T-helper 1 cell treated with Interleukin-12 subunit alpha and Interleukin-12 subunit beta and Interleukin-4 antibody, amounts not matched to agents 30 μg/mL and 1 μg/mL, for 36 hours (primary cell): Measurements from ENCODE around the gene CDYL.
"Not testable (repeated sequence)": the region's sequence is repeated elsewhere in the genome, so short reads cannot be mapped to it uniquely, and the experiment has no call there.

Experiments
- H3K27ac Mint-ChIP-seq: one replicate; pipeline ENCODE4 v1.8.0; 2021; ENCODE audit warnings: mild to moderate bottlenecking, mixed read lengths
- H3K27me3 Mint-ChIP-seq: one replicate; pipeline ENCODE4 v1.8.0; 2021; ENCODE audit warnings: low read depth, mixed read lengths
- H3K36me3 Mint-ChIP-seq: one replicate; pipeline ENCODE4 v1.8.0; 2021; ENCODE audit warnings: low read depth, mixed read lengths
- H3K4me1 Mint-ChIP-seq: one replicate; pipeline ENCODE4 v1.8.0; 2021; ENCODE audit warnings: low read depth, mixed read lengths
- H3K4me3 Mint-ChIP-seq: one replicate; pipeline ENCODE4 v1.8.0; 2021; ENCODE audit warnings: mild to moderate bottlenecking, moderate library complexity, mixed read lengths
- H3K9me3 Mint-ChIP-seq: one replicate; pipeline ENCODE4 v1.8.0; 2021; ENCODE audit warnings: mixed read lengths

CDYL gene

DNA sequence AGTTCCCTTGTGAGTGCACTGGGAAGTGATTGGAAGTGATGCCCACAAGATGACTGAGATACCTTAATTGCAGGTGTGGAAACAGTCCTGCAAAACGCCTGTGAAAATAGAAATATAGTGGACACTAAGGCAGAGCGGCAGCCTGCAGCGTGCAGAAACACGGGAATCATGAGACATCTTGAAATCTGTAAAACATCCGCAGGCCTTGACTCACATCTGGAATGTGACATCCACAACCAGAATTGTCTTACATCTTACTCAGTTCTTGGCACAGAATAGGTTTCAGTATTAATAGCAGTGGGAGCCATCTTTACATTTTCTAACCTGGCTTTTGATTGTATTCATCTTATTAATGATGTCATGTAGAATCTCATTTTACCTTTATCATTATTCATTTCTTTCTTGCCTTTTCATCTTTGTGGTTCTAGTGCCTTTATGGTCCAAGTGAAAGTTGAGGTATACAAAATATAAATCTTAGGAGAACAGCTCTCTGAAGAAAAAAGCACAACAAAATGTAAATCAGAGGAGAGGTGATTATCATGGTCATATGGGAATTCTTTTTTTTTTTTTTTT lies 44.6 kb downstream of the CDYL start:
- Mint-ChIP-seq H3K27me3 (no peaks in the 10 kb centered on the region), H3K9me3 (peaks cover 9% of the 10 kb centered on the region), H3K4me1 (peaks cover 4% of the 10 kb centered on the region), H3K27ac (no peak overlapping the region), H3K4me3 (no peak overlapping the region), H3K36me3 (no peaks in the 10 kb centered on the region)

DNA sequence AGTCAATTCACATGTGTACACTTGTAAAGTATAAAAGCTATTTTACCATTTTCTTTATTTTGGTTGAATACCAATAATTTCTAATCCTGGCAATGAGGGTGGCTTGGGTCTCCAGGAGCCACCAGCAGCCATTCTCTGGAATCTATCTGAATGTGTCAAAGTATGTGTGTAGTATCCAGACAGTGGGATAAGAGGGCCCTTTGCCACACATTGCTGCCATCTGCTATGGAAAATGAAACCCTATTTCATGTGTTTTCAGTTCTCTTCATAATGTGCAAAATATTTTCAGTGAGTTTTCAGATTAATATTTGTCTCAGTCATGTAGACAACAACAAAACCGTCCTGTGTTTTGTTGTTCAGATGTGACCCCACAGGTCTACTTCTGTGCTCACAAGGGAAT lies 46.3 kb downstream of the CDYL start:
- Mint-ChIP-seq H3K27ac (no peak overlapping the region), H3K27me3 (no peaks in the 10 kb centered on the region), H3K4me3 (no peak overlapping the region), H3K4me1 (peaks cover 4% of the 10 kb centered on the region), H3K9me3 (peaks cover 25% of the 10 kb centered on the region), H3K36me3 (no peaks in the 10 kb centered on the region)

DNA sequence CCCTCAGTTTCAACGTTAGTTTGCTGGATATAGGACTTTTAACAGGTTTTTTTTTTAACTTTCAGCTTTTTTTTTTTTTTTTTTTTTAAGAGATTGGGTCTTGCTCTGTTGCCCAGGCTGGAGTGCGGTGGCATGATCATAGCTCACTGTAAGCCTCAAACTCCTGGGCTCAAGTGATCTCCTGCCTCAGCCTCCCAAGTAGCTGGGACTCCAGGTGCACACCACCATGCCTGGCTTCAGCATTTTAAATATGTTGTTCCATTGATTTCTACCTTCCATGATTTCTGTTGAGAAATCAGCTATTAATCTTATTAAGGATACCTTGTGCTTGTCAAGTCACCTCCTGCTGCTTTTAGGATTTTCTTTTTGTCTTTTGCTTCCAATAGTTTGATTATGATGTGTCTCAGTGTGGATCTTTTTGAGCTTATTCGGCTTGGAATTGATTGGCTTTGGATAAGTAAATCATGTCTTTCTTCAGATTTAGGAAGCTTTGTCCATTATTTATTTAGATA lies 52.0 kb downstream of the CDYL start:
- Mint-ChIP-seq H3K4me3 (no peak overlapping the region), H3K36me3 (peaks cover 9% of the 10 kb centered on the region), H3K27me3 (no peaks in the 10 kb centered on the region), H3K9me3 (peaks cover 52% of the 10 kb centered on the region), H3K4me1 (no peaks in the 10 kb centered on the region), H3K27ac (no peak overlapping the region)

DNA sequence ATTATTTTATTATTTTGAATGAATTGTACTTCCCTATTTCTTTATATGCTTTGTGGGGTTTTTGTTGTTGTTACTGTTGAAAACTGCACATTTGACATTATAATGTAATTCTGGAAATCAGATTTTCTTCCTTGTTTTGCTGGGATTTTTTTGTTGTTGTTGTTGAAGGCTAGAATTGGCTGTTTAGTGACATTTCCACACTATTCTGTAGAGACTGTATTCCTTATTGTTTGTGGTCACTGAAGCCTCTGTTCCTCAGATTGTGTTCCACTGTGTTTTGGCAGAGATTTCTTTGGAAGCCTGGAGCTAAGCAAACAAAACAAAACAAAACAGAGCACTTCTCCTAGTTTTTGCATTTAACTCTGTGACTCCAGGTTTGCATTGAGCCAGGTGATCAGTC lies 52.9 kb downstream of the CDYL start:
- H3K4me1 Mint-ChIP-seq, result no peaks in the 10 kb centered on the region

DNA sequence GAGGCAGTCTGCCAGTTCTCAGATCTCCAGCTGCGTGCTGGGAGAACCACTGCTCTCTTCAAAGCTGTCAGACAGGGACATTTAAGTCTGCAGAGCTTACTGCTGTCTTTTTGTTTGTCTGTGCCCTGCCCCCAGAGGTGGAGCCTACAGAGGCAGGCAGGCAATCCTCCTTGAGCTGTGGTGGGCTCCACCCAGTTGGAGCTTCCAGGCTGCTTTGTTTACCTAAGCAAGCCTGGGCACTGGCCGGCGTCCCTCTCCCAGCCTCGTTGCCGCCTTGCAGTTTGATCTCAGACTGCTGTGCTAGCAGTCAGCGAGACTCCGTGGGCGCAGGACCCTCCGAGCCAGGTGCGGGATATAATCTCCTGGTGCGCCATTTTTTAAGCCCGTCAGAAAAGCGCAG lies 59.3 kb downstream of the CDYL start:
- not testable (repeated sequence) for H3K36me3 Mint-ChIP-seq, H3K27ac Mint-ChIP-seq, H3K27me3 Mint-ChIP-seq, H3K4me3 Mint-ChIP-seq, H3K4me1 Mint-ChIP-seq
- H3K9me3 Mint-ChIP-seq, result peaks cover 21% of the 10 kb centered on the region

More for the DNA sequence above, 52.9 kb downstream of the CDYL start:
- Mint-ChIP-seq H3K36me3 (peaks cover 9% of the 10 kb centered on the region), H3K27me3 (no peaks in the 10 kb centered on the region), H3K9me3 (peaks cover 48% of the 10 kb centered on the region), H3K4me3 (no peak overlapping the region), H3K27ac (no peak overlapping the region)

DNA sequence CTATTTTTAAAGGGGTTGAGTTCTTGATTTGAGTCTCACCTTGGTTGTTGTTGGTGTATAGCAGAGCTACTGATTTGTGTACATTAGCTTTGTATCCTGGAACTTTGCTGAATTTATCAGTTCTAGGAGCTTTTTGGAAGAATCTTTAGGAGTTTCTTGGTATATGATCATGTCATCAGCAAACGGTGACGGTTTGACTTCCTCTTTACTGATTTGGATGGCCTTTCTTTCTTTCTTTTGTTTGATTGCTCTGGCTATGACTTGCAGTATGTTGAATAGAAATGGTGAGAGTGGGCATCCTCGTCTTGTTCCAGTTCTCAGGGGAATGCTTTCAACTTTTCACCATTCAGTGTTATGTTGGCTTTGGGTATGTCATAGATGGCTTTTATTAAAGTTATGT lies 64.0 kb downstream of the CDYL start:
- Mint-ChIP-seq H3K9me3 (peaks cover 49% of the 10 kb centered on the region), H3K27me3 (no peaks in the 10 kb centered on the region), H3K4me1 (peaks cover 7% of the 10 kb centered on the region), H3K4me3 (no peak overlapping the region), H3K27ac (no peak overlapping the region), H3K36me3 (peaks cover 8% of the 10 kb centered on the region)

DNA sequence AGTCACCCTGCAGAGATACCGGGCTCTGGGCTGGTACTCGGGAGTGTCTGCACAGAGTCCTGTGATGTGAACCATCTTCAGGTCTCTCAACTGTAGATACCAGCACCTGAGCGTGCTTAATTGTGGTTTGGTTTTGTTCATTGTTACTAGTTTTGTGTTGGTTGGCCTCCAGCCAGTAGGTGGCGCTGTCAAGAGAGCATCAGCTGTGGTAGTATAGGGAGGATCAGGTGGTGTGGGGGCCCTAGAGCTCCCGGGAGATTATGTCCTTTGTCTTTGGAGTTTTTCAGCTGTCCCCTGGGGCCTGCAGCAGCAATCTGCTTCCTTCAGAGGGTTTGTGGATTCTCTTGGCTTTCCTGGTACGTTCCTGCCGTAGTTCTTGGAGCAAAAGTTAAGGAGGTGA lies 67.9 kb downstream of the CDYL start:
- H3K27ac Mint-ChIP-seq, result no peak overlapping the region

DNA sequence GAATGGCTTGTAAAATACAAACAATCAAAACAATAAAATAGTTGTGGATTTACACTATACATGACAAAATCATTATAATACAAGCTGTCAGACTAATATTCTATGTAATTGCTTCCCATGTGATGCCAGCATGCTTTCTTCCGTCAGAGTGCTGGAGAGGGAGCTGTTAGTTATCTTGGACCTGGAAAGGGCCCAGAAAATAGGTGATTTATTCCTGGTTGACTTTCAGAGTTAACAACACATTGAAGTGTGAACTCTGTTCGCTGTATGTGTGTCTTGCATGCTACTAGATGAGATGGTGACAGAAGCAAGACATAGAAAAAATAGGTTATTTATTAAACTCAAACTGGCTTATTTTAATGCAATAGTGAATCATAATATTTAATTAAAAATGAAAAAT lies 70.2 kb downstream of the CDYL start:
- Mint-ChIP-seq H3K27me3 (no peaks in the 10 kb centered on the region), H3K9me3 (peaks cover 25% of the 10 kb centered on the region), H3K27ac (no peak overlapping the region), H3K4me1 (peaks cover 3% of the 10 kb centered on the region), H3K4me3 (no peak overlapping the region), H3K36me3 (peaks cover 6% of the 10 kb centered on the region)

More for the DNA sequence above, 67.9 kb downstream of the CDYL start:
- Mint-ChIP-seq H3K27me3 (no peaks in the 10 kb centered on the region), H3K36me3 (peaks cover 8% of the 10 kb centered on the region), H3K9me3 (peaks cover 39% of the 10 kb centered on the region), H3K4me3 (no peak overlapping the region), H3K4me1 (peaks cover 6% of the 10 kb centered on the region)

DNA sequence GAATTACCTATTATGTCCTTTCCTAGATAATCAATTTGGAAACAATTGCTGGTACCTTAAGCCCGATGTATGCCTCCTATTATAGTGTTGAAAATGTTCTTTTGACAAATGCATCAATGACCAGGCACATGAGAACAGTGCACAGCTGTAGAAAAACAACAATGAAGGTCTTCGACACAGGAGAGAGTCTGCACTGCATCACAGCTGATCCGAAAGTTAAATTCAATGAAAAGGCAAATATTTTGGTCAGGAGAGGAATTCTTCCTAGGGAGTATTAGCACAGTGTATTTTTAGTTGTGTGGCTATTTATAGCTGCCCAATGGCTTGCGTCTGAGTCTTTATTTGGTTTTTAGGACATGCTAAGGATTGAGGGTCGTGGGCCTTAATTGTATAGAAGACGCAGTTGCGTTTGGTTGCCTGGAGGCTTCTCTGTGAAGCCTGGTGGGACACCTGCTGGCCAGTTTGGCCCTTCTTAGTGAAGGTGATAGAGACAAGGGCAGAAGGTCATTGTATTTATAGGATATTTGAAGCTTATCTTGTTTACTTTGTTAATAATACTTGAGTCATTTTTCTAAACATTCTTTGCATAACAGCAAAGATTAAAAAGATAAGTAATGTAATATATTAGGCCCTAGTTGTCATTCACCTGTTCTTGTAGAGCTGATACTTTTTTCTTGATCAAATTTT lies 72.3 kb downstream of the CDYL start:
- Mint-ChIP-seq H3K27ac (no peak overlapping the region), H3K9me3 (peaks cover 16% of the 10 kb centered on the region), H3K36me3 (peaks cover 6% of the 10 kb centered on the region), H3K4me1 (peaks cover 3% of the 10 kb centered on the region), H3K27me3 (peaks cover 4% of the 10 kb centered on the region), H3K4me3 (no peak overlapping the region)

DNA sequence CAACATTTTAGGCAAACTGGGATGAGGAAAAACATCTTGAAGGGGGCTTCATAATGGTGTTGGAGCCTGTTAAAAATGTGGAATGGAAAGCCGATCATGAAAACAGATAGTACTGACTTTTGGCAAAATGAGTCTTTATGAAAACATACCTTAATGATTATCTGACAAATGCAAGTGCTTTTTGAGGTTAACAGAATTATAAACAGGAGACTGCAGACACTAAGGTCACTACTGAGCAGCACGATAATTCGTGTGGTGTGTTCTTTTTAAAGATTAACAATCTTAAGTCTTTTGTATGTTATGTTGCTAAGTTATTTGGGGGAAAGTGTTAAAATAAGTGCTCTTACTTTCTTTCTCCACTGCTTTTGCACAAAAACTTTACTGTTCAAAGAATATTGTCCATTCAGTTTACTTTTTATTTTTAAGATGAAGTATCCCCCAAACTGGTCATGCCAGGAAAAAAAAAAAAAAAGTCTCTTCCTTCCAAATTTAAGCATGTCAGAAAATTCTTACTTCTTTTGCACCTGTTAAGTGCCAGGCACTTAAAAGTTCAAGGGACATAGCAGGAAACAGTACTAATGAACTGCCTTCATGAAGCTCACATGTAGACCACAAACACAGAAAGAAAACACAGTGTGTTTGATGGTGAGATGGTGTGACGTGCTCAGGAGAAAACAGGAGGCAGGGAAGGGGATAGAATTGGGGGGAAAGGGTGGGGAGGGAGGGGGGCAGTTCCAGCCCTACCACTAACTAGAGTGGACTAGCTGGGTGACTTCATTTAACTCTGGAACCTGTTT lies 73.2 kb downstream of the CDYL start:
- H3K4me1 Mint-ChIP-seq, result peaks cover 7% of the 10 kb centered on the region
- no peak overlapping the region for H3K4me3 Mint-ChIP-seq
- H3K36me3 Mint-ChIP-seq, result no peaks in the 10 kb centered on the region
- no peak overlapping the region for H3K27ac Mint-ChIP-seq
- peaks cover 4% of the 10 kb centered on the region for H3K27me3 Mint-ChIP-seq
- H3K9me3 Mint-ChIP-seq, result peaks cover 7% of the 10 kb centered on the region

DNA sequence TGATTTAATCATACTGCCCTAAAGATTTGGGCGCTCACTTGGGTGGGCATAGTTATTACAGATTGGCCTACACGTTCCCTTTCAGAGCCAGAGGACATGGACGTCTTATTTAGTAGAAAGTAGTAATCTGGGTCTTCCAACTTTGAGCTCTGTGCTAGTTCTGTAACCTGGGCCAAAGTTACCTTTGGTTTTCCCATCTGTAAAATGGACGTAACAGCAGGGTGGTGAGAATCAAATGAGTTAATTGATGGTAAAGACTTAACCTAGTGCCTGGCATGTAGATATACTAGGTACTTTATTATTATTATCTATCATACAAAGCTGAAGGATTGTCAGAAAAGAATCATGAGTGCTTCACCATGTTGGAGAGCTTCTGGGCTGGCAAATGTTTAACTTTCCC lies 74.8 kb downstream of the CDYL start:
- H3K4me3 Mint-ChIP-seq, result no peak overlapping the region
- H3K9me3 Mint-ChIP-seq, result peaks cover 5% of the 10 kb centered on the region
- H3K27me3 Mint-ChIP-seq, result peaks cover 4% of the 10 kb centered on the region
- no peaks in the 10 kb centered on the region for H3K36me3 Mint-ChIP-seq
- H3K4me1 Mint-ChIP-seq, result peaks cover 9% of the 10 kb centered on the region
- H3K27ac Mint-ChIP-seq, result no peak overlapping the region

DNA sequence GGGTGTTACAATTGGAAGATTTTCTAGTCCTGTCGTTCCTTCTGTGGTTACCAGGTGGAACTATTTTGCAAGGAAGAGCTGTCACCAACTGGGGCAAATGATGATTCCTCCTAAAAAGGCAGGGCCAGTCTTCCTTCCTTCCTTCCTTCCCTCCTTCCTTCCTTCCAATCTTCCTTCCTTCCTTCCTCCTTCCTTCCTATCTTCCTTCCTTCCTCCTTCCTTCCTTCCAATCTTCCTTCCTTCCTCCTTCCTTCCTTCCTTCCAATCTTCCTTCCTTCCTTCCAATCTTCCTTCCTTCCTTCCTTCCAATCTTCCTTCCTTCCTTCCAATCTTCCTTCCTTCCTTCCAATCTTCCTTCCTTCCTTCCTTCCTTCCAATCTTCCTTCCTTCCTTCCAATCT lies 76.0 kb downstream of the CDYL start:
- not testable (repeated sequence) for H3K4me3 Mint-ChIP-seq, H3K36me3 Mint-ChIP-seq, H3K9me3 Mint-ChIP-seq, H3K27ac Mint-ChIP-seq, H3K27me3 Mint-ChIP-seq
- H3K4me1 Mint-ChIP-seq, result peaks cover 12% of the 10 kb centered on the region

DNA sequence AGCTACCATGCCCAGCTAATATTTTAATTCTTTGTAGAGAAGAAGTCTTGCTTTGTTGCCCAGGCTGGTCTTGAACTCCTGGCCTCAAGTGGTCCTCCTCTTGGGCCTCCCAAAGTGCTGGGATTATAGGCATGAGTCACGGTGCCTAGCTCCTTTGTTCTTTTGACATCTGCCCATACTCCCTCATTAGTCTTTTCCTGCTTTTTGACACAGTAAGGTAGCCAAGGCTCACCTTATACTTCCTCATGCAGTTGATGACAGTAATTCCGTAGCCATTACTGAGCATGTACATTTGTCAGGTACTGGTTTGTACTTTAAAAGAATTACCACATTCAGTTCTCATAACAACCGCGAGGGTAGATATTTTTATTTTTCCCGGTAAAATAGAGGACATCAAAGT lies 76.7 kb downstream of the CDYL start:
- Mint-ChIP-seq H3K9me3 (peaks cover 5% of the 10 kb centered on the region), H3K4me1 (peaks cover 12% of the 10 kb centered on the region), H3K27me3 (peaks cover 4% of the 10 kb centered on the region), H3K36me3 (no peaks in the 10 kb centered on the region), H3K27ac (no peak overlapping the region), H3K4me3 (no peak overlapping the region)

DNA sequence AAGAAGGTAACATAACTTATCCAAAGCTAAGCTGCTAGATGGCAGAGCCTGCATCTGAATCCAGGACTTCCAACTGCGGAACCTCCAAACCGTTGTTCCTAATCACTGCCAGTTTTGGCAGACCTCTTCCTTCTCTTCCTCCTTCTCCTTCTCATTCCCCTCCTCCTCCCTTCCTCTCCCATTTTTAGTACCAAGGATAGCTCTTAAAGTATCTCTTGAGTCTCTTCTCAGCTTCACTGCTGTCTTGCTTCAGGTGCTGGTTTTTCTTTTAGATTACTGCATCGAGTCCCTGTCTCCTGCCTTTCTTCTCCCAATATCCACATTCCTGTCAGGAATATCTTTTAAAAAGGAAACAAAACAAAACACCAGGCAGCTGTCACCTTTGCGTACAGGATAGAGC lies 77.1 kb downstream of the CDYL start:
- Mint-ChIP-seq H3K27ac (no peak overlapping the region), H3K4me3 (no peak overlapping the region), H3K36me3 (no peaks in the 10 kb centered on the region), H3K27me3 (peaks cover 4% of the 10 kb centered on the region), H3K9me3 (peaks cover 5% of the 10 kb centered on the region), H3K4me1 (peaks cover 12% of the 10 kb centered on the region)
